ENCODE results near the gene PPP2R2C. TPM values are rescaled to one million over a fixed set of nuclear protein-coding genes. Genes with fewer than 3 reads are reported as not detected.

PPP2R2C gene
- total and polyA plus RNA-seq, 11 donors: 0.22 to 20.0 (median 6.8) TPM

- peaks cover 0 to 5% (median 0%) of the 10 kb centered on the region in 12 donors for H3K9me3 ChIP-seq
- no peak for ATAC-seq
- peaks cover 0 to 5% (median 0%) of the 10 kb centered on the region in 12 donors for H3K4me1 ChIP-seq
- no peak overlapping the region for H3K27ac ChIP-seq
- TF ChIP-seq CTCF (IDR thresholded peaks at IDR 0.05) (no peak), POLR2A (IDR thresholded peaks at IDR 0.05) (no peak)
- H3K27me3 ChIP-seq: peaks cover 0 to 29% (median 4%) of the 10 kb centered on the region in 9 donors
- intact Hi-C loops (cut with DNase I): loop anchor here in 6 of 10 donors (5.0 kb wide), 2 partner anchors 212 to 217 kb away; no protein-coding TSS in a partner anchor
- peak in 1 of 5 donors; percentile 36 for DNase-seq
- WGBS, 4 donors: 79 to 85% (median 83%) methylated on average over 7 of the region's 7 CpGs
- H3K4me3 ChIP-seq: no peak overlapping the region
- H3K36me3 ChIP-seq: no peaks in the 10 kb centered on the region
These were observed 142.0 kb downstream of the PPP2R2C start for GRCh38 chr4:6330384-6330767.

- 76 to 80% (median 78%) methylated on average over 26 to 28 of the region's 28 CpGs for WGBS, 4 donors
- H3K4me3 ChIP-seq: no peak overlapping the region
- H3K4me1 ChIP-seq: peaks cover 0 to 8% (median 0%) of the 10 kb centered on the region in 12 donors
- TF ChIP-seq POLR2A (IDR thresholded peaks at IDR 0.05): no peak
- no peak for TF ChIP-seq CTCF (IDR thresholded peaks at IDR 0.05)
- H3K9me3 ChIP-seq: peaks cover 0 to 5% (median 0%) of the 10 kb centered on the region in 12 donors
- ATAC-seq (no peak), DNase-seq (peak in 1 of 5 donors; percentile 40)
- no peak overlapping the region for H3K27ac ChIP-seq
- H3K27me3 ChIP-seq: peaks cover 0 to 27% (median 0%) of the 10 kb centered on the region in 9 donors
- intact Hi-C loops (cut with DNase I): loop anchor here in 8 of 10 donors (2.0 to 5.0 kb wide), 6 partner anchors 77 to 332 kb away; no protein-coding TSS in a partner anchor
- H3K36me3 ChIP-seq: no peaks in the 10 kb centered on the region
These were observed 142.7 kb downstream of the PPP2R2C start for GRCh38 chr4:6329478-6330383.

GRCh38 chr4:6328526-6328925 lies 143.9 kb downstream of the PPP2R2C start:
- intact Hi-C loops (cut with DNase I): loop anchor here in 4 of 10 donors (2.0 to 5.0 kb wide), 4 partner anchors 76 to 331 kb away; no protein-coding TSS in a partner anchor
- Histone ChIP-seq H3K27me3 (peaks cover 0 to 18% (median 0%) of the 10 kb centered on the region in 9 donors), H3K4me1 (peaks cover 0 to 10% (median 1%) of the 10 kb centered on the region in 12 donors), H3K27ac (no peak overlapping the region), H3K36me3 (no peaks in the 10 kb centered on the region), H3K9me3 (no peaks in the 10 kb centered on the region), H3K4me3 (no peak overlapping the region)
- DNase-seq (peak in 1 of 5 donors; percentile 37), ATAC-seq (no peak)
- WGBS, 4 donors: 71 to 81% (median 73%) methylated on average over 8 of the region's 8 CpGs
- no peak for TF ChIP-seq CTCF (IDR thresholded peaks at IDR 0.05)
- TF ChIP-seq POLR2A (IDR thresholded peaks at IDR 0.05): no peak

Data from heart left ventricle (tissue), 16 donors.